HEK293 (cell line): ENCODE results near the gene MYL7.

ENCODE experiments used
- CTCF ChIP-seq: fragments of 450-650 bp; formaldehyde crosslinking; IDR thresholded peaks from 2 replicates; pipeline ENCODE4 v1.5.1; 2016; ENCODE audit warnings: missing biosample characterization, missing genetic modification characterization
- PATZ1 ChIP-seq: fragments of 450-650 bp; formaldehyde crosslinking; IDR thresholded peaks from 2 replicates; pipeline ENCODE4 v1.5.1; 2016; ENCODE audit warnings: missing biosample characterization, missing genetic modification characterization
- PBX3 ChIP-seq: sonication (generic); formaldehyde crosslinking; IDR thresholded peaks from 2 replicates; pipeline ENCODE4 v1.8.1; 2022; ENCODE audit warnings: mild to moderate bottlenecking, moderate library complexity, missing genetic modification reagents
- ZBTB20 ChIP-seq: fragments of 450-650 bp; formaldehyde crosslinking; IDR thresholded peaks from 2 replicates; pipeline ENCODE4 v1.5.1; 2016; ENCODE audit warnings: missing biosample characterization, missing genetic modification characterization
- ZFP41 ChIP-seq: fragments of 450-650 bp; formaldehyde crosslinking; IDR thresholded peaks from 2 replicates; pipeline ENCODE4 v1.5.1; 2016; ENCODE audit warnings: missing biosample characterization, missing genetic modification characterization, borderline replicate concordance
- ZNF18 ChIP-seq: fragments of 450-650 bp; formaldehyde crosslinking; IDR thresholded peaks from 2 replicates; pipeline ENCODE4 v1.5.1; 2016; ENCODE audit warnings: missing biosample characterization, missing genetic modification characterization
- ZNF398 ChIP-seq: fragments of 450-650 bp; formaldehyde crosslinking; IDR thresholded peaks from 2 replicates; pipeline ENCODE4 v1.5.1; 2017; ENCODE audit warnings: missing biosample characterization, missing genetic modification characterization
- ZNF501 ChIP-seq: fragments of 450-650 bp; formaldehyde crosslinking; IDR thresholded peaks from 2 replicates; pipeline ENCODE4 v1.5.1; 2016; ENCODE audit warnings: missing biosample characterization, missing genetic modification characterization
- ZNF561 ChIP-seq: fragments of 450-650 bp; IDR thresholded peaks from 2 replicates; pipeline ENCODE4 v1.5.1; 2018; ENCODE audit warnings: missing biosample characterization, missing genetic modification characterization, borderline replicate concordance
- ZNF571 ChIP-seq: fragments of 450-650 bp; formaldehyde crosslinking; IDR thresholded peaks from 2 replicates; pipeline ENCODE4 v1.5.0; 2017; ENCODE audit warnings: missing biosample characterization, missing genetic modification characterization
- ZNF600 ChIP-seq: fragments of 450-650 bp; formaldehyde crosslinking; IDR thresholded peaks from 2 replicates; pipeline ENCODE4 v1.5.1; 2016; ENCODE audit warnings: missing biosample characterization, missing genetic modification characterization
- ZNF639 ChIP-seq: fragments of 450-650 bp; formaldehyde crosslinking; IDR thresholded peaks from 2 replicates; pipeline ENCODE4 v1.5.1; 2016; ENCODE audit warnings: missing biosample characterization, missing genetic modification characterization
- ZSCAN30 ChIP-seq: fragments of 450-650 bp; IDR thresholded peaks from 2 replicates; pipeline ENCODE4 v1.5.1; 2018; ENCODE audit warnings: missing biosample characterization, mild to moderate bottlenecking, missing genetic modification characterization, moderate library complexity

- TF ChIP-seq ZNF561 (tag by site-specific recombination): no peak
- no peak for TF ChIP-seq ZSCAN30 (tag by site-specific recombination)
- no peak for TF ChIP-seq ZFP41
- TF ChIP-seq CTCF: no peak
- TF ChIP-seq ZNF600 (tag by site-specific recombination): no peak
- no peak for TF ChIP-seq PBX3 (CRISPR knock-in tag)
- TF ChIP-seq ZNF18: no peak
- no peak for TF ChIP-seq ZBTB20
- no peak for TF ChIP-seq PATZ1
- TF ChIP-seq ZNF639 (tag by site-specific recombination): no peak
- no peak for TF ChIP-seq ZNF571 (tag by site-specific recombination)
- TF ChIP-seq ZNF501 (tag by site-specific recombination): no peak
- no peak for TF ChIP-seq ZNF398 (tag by site-specific recombination)
Measured at GRCh38 chr7:44176486-44176885, 35.4 kb upstream of the MYL7 start.
